Left lung (tissue), 10 donors: Measurements from ENCODE around the gene KRT1. TPM values are rescaled to one million over a fixed set of nuclear protein-coding genes. Genes with fewer than 3 reads are reported as not detected.
"Not testable (repeated sequence)": the region's sequence is repeated elsewhere in the genome, so short reads cannot be mapped to it uniquely, and the experiment has no call there.

Experiments used
- ATAC-seq: fragments of 200-7000 bp; cut with Tn5 transposase; one replicate; pipeline ENCODE4 v1.9.1; 2020; ENCODE audit warnings: moderate library complexity
- DNase-seq, 4 donors: peaks; one replicate each; pipeline ENCODE4 v3.0.0-alpha.2; 2013 to 2020
- H3K27ac ChIP-seq, 2 donors: fragments of 200-600 bp; sonication (generic) in 1 of 2; one replicate each; pipeline versions ENCODE4 v1.5.0 to v1.8.0; 2020 to 2021
- H3K27me3 ChIP-seq, 2 donors: fragments of 200-600 bp; sonication (generic) in 1 of 2; one replicate each; pipeline versions ENCODE4 v1.5.0 to v1.8.0; 2020 to 2021
- H3K36me3 ChIP-seq, 2 donors: fragments of 200-600 bp; sonication (generic) in 1 of 2; one replicate each; pipeline versions ENCODE4 v1.5.0 to v1.8.0; 2020 to 2021
- H3K4me1 ChIP-seq, 2 donors: fragments of 200-600 bp; one replicate each; pipeline ENCODE4 v1.8.0; 2021
- H3K4me3 ChIP-seq, 2 donors: fragments of 200-600 bp; sonication (generic) in 1 of 2; one replicate each; pipeline versions ENCODE4 v1.5.0 to v1.8.0; 2020 to 2021; ENCODE audit warnings: mild to moderate bottlenecking in 1 of 2
- H3K9me3 ChIP-seq, 2 donors: fragments of 200-600 bp; sonication (generic) in 1 of 2; one replicate each; pipeline versions ENCODE4 v1.5.0 to v1.8.0; 2020 to 2021
- CTCF ChIP-seq, 2 donors: fragments of 200-600 bp; sonication (generic) in 1 of 2; IDR thresholded peaks; one replicate each; pipeline versions ENCODE4 v1.5.0 to v1.8.0; 2021; ENCODE audit warnings: antibody characterized with exemption in 2 of 2
- intact Hi-C, 2 donors: fragments of 100-400 bp; cut with DNase I; formaldehyde crosslinking; loops; one replicate each; pipeline versions ENCODE4 v1.11.2 to v1.14.2; 2022
- polyA plus RNA-seq, 6 donors: library from polyadenylated mRNA; unstranded; fragments of 120-200 nt; gene quantifications; one replicate each; pipeline ENCODE4 v1.2.1, GENCODE V29; 2013; ENCODE audit not compliant: insufficient read length in 6 of 6
- total RNA-seq, 2 donors: library from RNA; stranded (reverse); fragmentation: NEBNext Ultra II Directional; extraction: Animal tissue kit (Norgen Biotek cat#: 25700); gene quantifications; one replicate each; pipeline ENCODE4 v1.2.1, GENCODE V29; 2021
- donor health status: DM: no; HTN: yes; CAD: no.
- donor health status: DM: no; HTN: no; CAD: no.

Gene KRT1
- total and polyA plus RNA-seq, 8 donors = 0.33 to 0.95 (median 0.50) TPM; not detected in 1

GRCh38 chr12:52670506-52670905 is 9.7 kb downstream of the KRT1 start:
- no peak for DNase-seq
- no peaks in the 10 kb centered on the region for H3K4me1 ChIP-seq
- no peak for TF ChIP-seq CTCF (IDR thresholded peaks at IDR 0.05)
- H3K4me3 ChIP-seq = no peak overlapping the region
- no peak overlapping the region for H3K27ac ChIP-seq
- H3K27me3 ChIP-seq = peaks cover 0 to 29% of the 10 kb centered on the region in 2 donors
- H3K36me3 ChIP-seq = no peaks in the 10 kb centered on the region
- intact Hi-C loops = no loop called here
- ATAC-seq = no peak
- no peaks in the 10 kb centered on the region for H3K9me3 ChIP-seq

GRCh38 chr12:52669941-52670340 is 10.3 kb downstream of the KRT1 start:
- ATAC-seq, H3K4me3 ChIP-seq, DNase-seq, H3K9me3 ChIP-seq, H3K36me3 ChIP-seq, intact Hi-C loops, H3K27ac ChIP-seq, H3K4me1 ChIP-seq: not testable (repeated sequence)
- peaks cover 0 to 35% of the 10 kb centered on the region in 2 donors for H3K27me3 ChIP-seq

- ATAC-seq = no peak
- no peaks in the 10 kb centered on the region for H3K4me1 ChIP-seq
- peaks cover 0 to 38% of the 10 kb centered on the region in 2 donors for H3K27me3 ChIP-seq
- no peak for TF ChIP-seq CTCF (IDR thresholded peaks at IDR 0.05)
- intact Hi-C loops = no loop called here
- no peak for DNase-seq
- no peak overlapping the region for H3K4me3 ChIP-seq
- H3K9me3 ChIP-seq = no peaks in the 10 kb centered on the region
- no peak overlapping the region for H3K27ac ChIP-seq
- no peaks in the 10 kb centered on the region for H3K36me3 ChIP-seq
Observed at GRCh38 chr12:52669426-52669825, 10.8 kb downstream of the KRT1 start.

- TF ChIP-seq CTCF (IDR thresholded peaks at IDR 0.05) = no peak
- DNase-seq (no peak), ATAC-seq (no peak)
- H3K9me3 ChIP-seq = no peaks in the 10 kb centered on the region
- no peaks in the 10 kb centered on the region for H3K36me3 ChIP-seq
- H3K4me1 ChIP-seq = no peaks in the 10 kb centered on the region
- no peak overlapping the region for H3K4me3 ChIP-seq
- intact Hi-C loops = no loop called here
- peaks cover 0 to 47% of the 10 kb centered on the region in 2 donors for H3K27me3 ChIP-seq
- no peak overlapping the region for H3K27ac ChIP-seq
Observed at GRCh38 chr12:52667931-52668330, 12.3 kb downstream of the KRT1 start.

- intact Hi-C loops = no loop called here
- H3K4me1 ChIP-seq = no peaks in the 10 kb centered on the region
- H3K36me3 ChIP-seq = no peaks in the 10 kb centered on the region
- TF ChIP-seq CTCF (IDR thresholded peaks at IDR 0.05) = no peak
- H3K4me3 ChIP-seq = no peak overlapping the region
- no peaks in the 10 kb centered on the region for H3K9me3 ChIP-seq
- peaks cover 0 to 47% of the 10 kb centered on the region in 2 donors for H3K27me3 ChIP-seq
- H3K27ac ChIP-seq = no peak overlapping the region
- ATAC-seq = no peak
- DNase-seq = no peak
Observed at GRCh38 chr12:52667509-52667908, 12.7 kb downstream of the KRT1 start.

- Histone ChIP-seq H3K4me1 (no peaks in the 10 kb centered on the region), H3K9me3 (no peaks in the 10 kb centered on the region), H3K27me3 (peaks cover 0 to 47% of the 10 kb centered on the region in 2 donors), H3K36me3 (no peaks in the 10 kb centered on the region), H3K4me3 (no peak overlapping the region), H3K27ac (no peak overlapping the region)
- no peak for TF ChIP-seq CTCF (IDR thresholded peaks at IDR 0.05)
- intact Hi-C loops = no loop called here
- no peak for DNase-seq
- no peak for ATAC-seq
Observed at GRCh38 chr12:52666471-52666870, 13.7 kb downstream of the KRT1 start.
